PC-9 (cell line): ENCODE results near the gene TAGLN2. TPM values are rescaled to one million over a fixed set of nuclear protein-coding genes. Genes with fewer than 3 reads are reported as not detected.

Source experiments
- BruUV-seq: library from RNA; stranded (reverse); fragments of 400-500 nt; replicated peaks from 2 replicates; lab custom pipeline; 2021; lab: Mats Ljungman, UMichigan
- CTCF ChIA-PET: fragments of 300-600 bp; sonication (Branson Sonifier 250); formaldehyde crosslinking; loops from one replicate; lab custom pipeline; 2022; ENCODE audit warnings: antibody characterized with exemption; lab: Charles Lee
- POLR2A ChIA-PET: fragments of 300-600 bp; sonication (Branson Sonifier 250); formaldehyde crosslinking; loops from one replicate; lab custom pipeline; 2022; ENCODE audit warnings: antibody characterized with exemption; ENCODE audit not compliant: unreplicated experiment; lab: Charles Lee
- DNase-seq, 2 experiments: peaks; one replicate each; pipeline versions ENCODE4 v3.0.0 to v3.0.0-alpha.2; 2015 to 2022; ENCODE audit warnings: mixed read lengths in 1 of 2
- H2AFZ ChIP-seq: fragments of 200-600 bp; sonication (generic); 2 replicates; pipeline ENCODE4 v1.8.1; 2017; ENCODE audit warnings: antibody characterized with exemption
- H3F3A ChIP-seq: fragments of 200-600 bp; sonication (generic); 2 replicates; pipeline ENCODE4 v1.8.1; 2017; ENCODE audit warnings: antibody characterized with exemption, mild to moderate bottlenecking, low read depth; ENCODE audit not compliant: insufficient read depth
- H3K27ac ChIP-seq: fragments of 200-600 bp; sonication (generic); 2 replicates; pipeline ENCODE4 v1.6.1; 2016; ENCODE audit warnings: mixed run types
- H3K27me3 ChIP-seq: fragments of 200-600 bp; sonication (generic); 2 replicates; pipeline ENCODE4 v1.6.1; 2016; ENCODE audit warnings: low read depth, mixed run types; ENCODE audit not compliant: insufficient read depth
- H3K36me3 ChIP-seq: fragments of 200-600 bp; sonication (generic); 2 replicates; pipeline ENCODE4 v1.6.1; 2016; ENCODE audit warnings: low read depth, mixed run types
- H3K4me1 ChIP-seq: fragments of 200-600 bp; sonication (generic); replicated peaks from 2 replicates; pipeline ENCODE4 v1.6.1; 2016; ENCODE audit warnings: mixed run types; ENCODE audit not compliant: insufficient read depth
- H3K4me2 ChIP-seq: fragments of 200-600 bp; sonication (generic); 2 replicates; pipeline ENCODE4 v1.6.1; 2017; ENCODE audit warnings: mixed run types
- H3K4me3 ChIP-seq: fragments of 200-600 bp; sonication (generic); 2 replicates; pipeline ENCODE4 v1.6.1; 2016; ENCODE audit warnings: mixed run types
- H3K79me2 ChIP-seq: fragments of 200-600 bp; sonication (generic); 2 replicates; pipeline ENCODE4 v1.6.1; 2017; ENCODE audit warnings: low read depth, mixed run types
- H3K9me2 ChIP-seq: fragments of 200-600 bp; sonication (generic); 2 replicates; pipeline ENCODE4 v1.8.1; 2017; ENCODE audit warnings: mild to moderate bottlenecking; ENCODE audit not compliant: insufficient read depth
- H3K9me3 ChIP-seq: fragments of 200-600 bp; sonication (generic); 2 replicates; pipeline ENCODE4 v1.8.1; 2016; ENCODE audit warnings: low read depth; ENCODE audit not compliant: insufficient read depth
- H4K20me1 ChIP-seq: fragments of 200-600 bp; sonication (generic); 2 replicates; pipeline ENCODE4 v1.8.1; 2017; ENCODE audit not compliant: insufficient read depth
- CTCF ChIP-seq: fragments of 200-600 bp; sonication (generic); conservative IDR thresholded peaks from 2 replicates; pipeline ENCODE4 v1.6.1; 2017; ENCODE audit warnings: mixed run types, antibody characterized with exemption, mild to moderate bottlenecking, moderate library complexity
- EZH2 ChIP-seq: fragments of 200-600 bp; sonication (generic); IDR thresholded peaks from 2 replicates; pipeline ENCODE4 v1.8.0; 2017; ENCODE audit warnings: antibody characterized with exemption, low read depth
- intact Hi-C: fragments of 100-400 bp; cut with micrococcal nuclease; formaldehyde crosslinking; loops from one replicate; pipeline ENCODE4 v1.10.0; 2022; ENCODE audit not compliant: unreplicated experiment
- total RNA-seq: library from RNA; stranded (reverse); gene quantifications from 2 replicates; pipeline ENCODE4 v1.2.3, GENCODE V29; 2021

The TAGLN2 gene
- total RNA-seq, 1 experiment from 2014 or later: 473 TPM

- H3K4me1 ChIP-seq: peaks cover 41% of the 10 kb centered on the region
- intact Hi-C loops: no loop called here
These were observed 14.3 kb upstream of the TAGLN2 start for GRCh38 chr1:159939678-159940002.

GRCh38 chr1:159938905-159939677, 13.8 kb upstream of the TAGLN2 start:
- DNase-seq: no peak
- Histone ChIP-seq H4K20me1 (no peaks in the 10 kb centered on the region), H3K9me2 (no peaks in the 10 kb centered on the region), H3K27ac (no peak overlapping the region), H2AFZ (no peak overlapping the region), H3K4me3 (no peak overlapping the region), H3K4me1 (peaks cover 35% of the 10 kb centered on the region), H3K27me3 (no peaks in the 10 kb centered on the region), H3K4me2 (no peak overlapping the region), H3F3A (peaks cover 12% of the 10 kb centered on the region; the same call in 1 of the 2 replicates), H3K36me3 (0 out of 2 replicates have a peak, but pooled peaks cover 4% of the 10 kb centered on the region), H3K9me3 (no peaks in the 10 kb centered on the region), H3K79me2 (peaks cover 8% of the 10 kb centered on the region; the same call in 1 of the 2 replicates)
- intact Hi-C loops: no loop called here
- ChIA-PET CTCF (interaction anchor here (0.6 to 2.1 kb wide), 2 partner anchors 68 to 122 kb away, joined by 3 to 12 read pairs; no protein-coding TSS in a partner anchor), POLR2A (no interaction called here)
- TF ChIP-seq EZH2: no peak
- TF ChIP-seq CTCF: no peak
- no TSS peak for BruUV-seq

More at GRCh38 chr1:159939678-159940002, 14.3 kb upstream of the TAGLN2 start:
- Histone ChIP-seq H3F3A (peaks cover 12% of the 10 kb centered on the region; the same call in 1 of the 2 replicates), H3K9me3 (no peaks in the 10 kb centered on the region), H3K9me2 (no peaks in the 10 kb centered on the region), H3K36me3 (0 out of 2 replicates have a peak, but pooled peaks cover 4% of the 10 kb centered on the region), H3K4me3 (no peak overlapping the region), H3K27me3 (no peaks in the 10 kb centered on the region), H3K4me2 (no peak overlapping the region), H3K79me2 (peaks cover 12% of the 10 kb centered on the region; the same call in 1 of the 2 replicates), H4K20me1 (no peaks in the 10 kb centered on the region), H3K27ac (no peak overlapping the region), H2AFZ (no peak overlapping the region)
- POLR2A ChIA-PET: no interaction called here
- no TSS peak for BruUV-seq
- no peak for DNase-seq
- CTCF ChIA-PET: interaction anchor here (0.6 to 2.1 kb wide), 2 partner anchors 67 to 123 kb away, joined by 3 to 12 read pairs; no protein-coding TSS in a partner anchor
- TF ChIP-seq EZH2 (no peak), CTCF (no peak)

- H3K27me3 ChIP-seq: no peaks in the 10 kb centered on the region
- H3K27ac ChIP-seq: no peak overlapping the region
- DNase-seq: no peak
- H3K9me3 ChIP-seq: no peaks in the 10 kb centered on the region
- H2AFZ ChIP-seq: no peak overlapping the region
- ChIA-PET POLR2A (no interaction called here), CTCF (interaction anchor here (2.1 kb wide), 1 partner anchor 68 kb away, joined by 12 read pairs; no protein-coding TSS in a partner anchor)
- intact Hi-C loops: no loop called here
- TF ChIP-seq EZH2 (no peak), CTCF (no peak)
- no peaks in the 10 kb centered on the region for H4K20me1 ChIP-seq
- H3F3A ChIP-seq: peaks cover 12% of the 10 kb centered on the region; the same call in 1 of the 2 replicates
- peak overlapping the region; percentile 86 for H3K4me2 ChIP-seq
- H3K36me3 ChIP-seq: 0 out of 2 replicates have a peak, but pooled peaks cover 4% of the 10 kb centered on the region
- peaks cover 1% of the 10 kb centered on the region; the same call in 1 of the 2 replicates for H3K79me2 ChIP-seq
- BruUV-seq: no TSS peak
- H3K4me1 ChIP-seq: peaks cover 32% of the 10 kb centered on the region
- H3K9me2 ChIP-seq: no peaks in the 10 kb centered on the region
- no peak overlapping the region for H3K4me3 ChIP-seq
These were observed 13.0 kb upstream of the TAGLN2 start for GRCh38 chr1:159938211-159938852.
